OCI-LY1 (cell line): ENCODE measurements around the gene GMPPA.

Experiments used
- H2AFZ ChIP-seq: fragments of 200-600 bp; sonication (generic), shearing (Covaris generic); 2 replicates; pipeline ENCODE4 v1.6.0; 2014; ENCODE audit warnings: antibody characterized with exemption, mild to moderate bottlenecking, low read length
- H3F3A ChIP-seq: fragments of 200-600 bp; sonication (generic), shearing (Covaris generic); 2 replicates; pipeline ENCODE4 v1.6.0; 2014; ENCODE audit warnings: mild to moderate bottlenecking, antibody characterized with exemption, low read length, moderate library complexity; ENCODE audit not compliant: insufficient read depth
- H3K27ac ChIP-seq: fragments of 200-600 bp; sonication (generic); 2 replicates; pipeline ENCODE4 v1.5.1; 2014; ENCODE audit warnings: low read length, mixed run types, mild to moderate bottlenecking, low read depth; ENCODE audit not compliant: poor library complexity, severe bottlenecking
- H3K27me3 ChIP-seq: fragments of 200-600 bp; sonication (generic); 2 replicates; pipeline ENCODE4 v1.6.0; 2014; ENCODE audit warnings: antibody characterized with exemption, mild to moderate bottlenecking, low read length, moderate library complexity; ENCODE audit not compliant: insufficient read depth
- H3K36me3 ChIP-seq: fragments of 200-600 bp; sonication (generic); 2 replicates; pipeline ENCODE4 v1.6.1; 2014; ENCODE audit warnings: mild to moderate bottlenecking, antibody characterized with exemption, low read length, moderate library complexity, mixed read lengths; ENCODE audit not compliant: insufficient read depth
- H3K4me1 ChIP-seq: fragments of 200-600 bp; sonication (generic); 2 replicates; pipeline ENCODE4 v1.5.1; 2014; ENCODE audit warnings: mild to moderate bottlenecking, low read length, moderate library complexity; ENCODE audit not compliant: insufficient read depth, severe bottlenecking
- H3K4me2 ChIP-seq: fragments of 200-600 bp; sonication (generic), shearing (Covaris generic); 2 replicates; pipeline ENCODE4 v1.6.1; 2014; ENCODE audit warnings: low read length
- H3K4me3 ChIP-seq: fragments of 200-600 bp; sonication (generic); 2 replicates; pipeline ENCODE4 v1.5.1; 2014; ENCODE audit warnings: low read length, low read depth, mild to moderate bottlenecking, mixed read lengths; ENCODE audit not compliant: poor library complexity, severe bottlenecking
- H3K79me2 ChIP-seq: fragments of 200-600 bp; shearing (Covaris generic); 2 replicates; pipeline ENCODE4 v1.6.1; 2016; ENCODE audit warnings: mixed run types, low read length, mixed read lengths; ENCODE audit not compliant: insufficient read depth
- H3K9ac ChIP-seq: fragments of 200-600 bp; sonication (generic), shearing (Covaris generic); 2 replicates; pipeline ENCODE4 v1.6.1; 2014; ENCODE audit warnings: mild to moderate bottlenecking, low read length, mixed read lengths
- H3K9me2 ChIP-seq: fragments of 200-600 bp; sonication (generic), shearing (Covaris generic); 2 replicates; pipeline ENCODE4 v1.6.1; 2014; ENCODE audit warnings: low read depth, mild to moderate bottlenecking, low read length, mixed read lengths
- H3K9me3 ChIP-seq: fragments of 200-600 bp; shearing (Covaris generic); 2 replicates; pipeline ENCODE4 v1.6.1; 2014; ENCODE audit warnings: low read length, mixed read lengths
- H4K20me1 ChIP-seq: fragments of 200-600 bp; sonication (generic), shearing (Covaris generic); 2 replicates; pipeline ENCODE4 v1.6.0; 2016; ENCODE audit warnings: mild to moderate bottlenecking, low read length; ENCODE audit not compliant: insufficient read depth
- CTCF ChIP-seq: fragments of 200-600 bp; sonication (generic), shearing (Covaris generic); IDR thresholded peaks from 2 replicates; pipeline ENCODE4 v1.5.1; 2017; ENCODE audit warnings: mild to moderate bottlenecking, antibody characterized with exemption, low read length, moderate library complexity, mixed read lengths
- EZH2 ChIP-seq: fragments of 200-600 bp; sonication (generic), shearing (Covaris generic); IDR thresholded peaks from 2 replicates; pipeline ENCODE4 v1.8.0; 2017; ENCODE audit warnings: borderline replicate concordance, mixed run types, mild to moderate bottlenecking, antibody characterized with exemption, low read length, moderate library complexity, mixed read lengths

The GMPPA gene

GRCh38 chr2:219477179-219477578 is 21.5 kb upstream of the GMPPA start:
- Histone ChIP-seq H3K27me3 (0 out of 2 replicates have a peak, but pooled peaks cover under 1% of the 10 kb centered on the region), H3K36me3 (no peaks in the 10 kb centered on the region), H3K27ac (no peak overlapping the region), H3K9me2 (no peaks in the 10 kb centered on the region), H3K4me1 (no peaks in the 10 kb centered on the region), H3K79me2 (no peaks in the 10 kb centered on the region), H3K9me3 (no peaks in the 10 kb centered on the region), H3F3A (no peaks in the 10 kb centered on the region), H2AFZ (no peak overlapping the region), H3K4me3 (no peak overlapping the region), H4K20me1 (no peaks in the 10 kb centered on the region), H3K9ac (no peak overlapping the region), H3K4me2 (no peak overlapping the region)
- TF ChIP-seq EZH2, result no peak
- TF ChIP-seq CTCF, result no peak

DNA sequence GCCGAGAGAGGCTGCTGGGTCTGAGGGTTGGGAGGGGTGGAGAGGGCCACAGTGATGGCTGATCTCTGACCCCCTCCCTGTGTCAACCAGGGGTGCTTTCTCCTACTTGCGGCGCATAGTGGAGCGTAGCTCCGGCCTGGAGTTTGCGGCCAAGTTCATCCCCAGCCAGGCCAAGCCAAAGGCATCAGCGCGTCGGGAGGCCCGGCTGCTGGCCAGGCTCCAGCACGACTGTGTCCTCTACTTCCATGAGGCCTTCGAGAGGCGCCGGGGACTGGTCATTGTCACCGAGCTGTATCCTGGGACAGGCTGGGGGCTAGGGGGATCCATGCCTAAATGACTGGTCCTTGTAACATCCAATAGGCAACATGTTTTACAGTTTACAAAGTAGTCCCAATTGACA is 20.9 kb upstream of the GMPPA start:
- Histone ChIP-seq H2AFZ (no peak overlapping the region), H3K27me3 (0 out of 2 replicates have a peak, but pooled peaks cover 7% of the 10 kb centered on the region), H3K9ac (no peak overlapping the region), H3K4me3 (no peak overlapping the region), H3K9me2 (no peaks in the 10 kb centered on the region), H3K9me3 (no peaks in the 10 kb centered on the region), H3K27ac (no peak overlapping the region), H3K4me2 (no peak overlapping the region), H3K36me3 (no peaks in the 10 kb centered on the region), H3F3A (no peaks in the 10 kb centered on the region), H3K4me1 (no peaks in the 10 kb centered on the region), H3K79me2 (no peaks in the 10 kb centered on the region), H4K20me1 (no peaks in the 10 kb centered on the region)
- TF ChIP-seq EZH2 (no peak), CTCF (no peak)

DNA sequence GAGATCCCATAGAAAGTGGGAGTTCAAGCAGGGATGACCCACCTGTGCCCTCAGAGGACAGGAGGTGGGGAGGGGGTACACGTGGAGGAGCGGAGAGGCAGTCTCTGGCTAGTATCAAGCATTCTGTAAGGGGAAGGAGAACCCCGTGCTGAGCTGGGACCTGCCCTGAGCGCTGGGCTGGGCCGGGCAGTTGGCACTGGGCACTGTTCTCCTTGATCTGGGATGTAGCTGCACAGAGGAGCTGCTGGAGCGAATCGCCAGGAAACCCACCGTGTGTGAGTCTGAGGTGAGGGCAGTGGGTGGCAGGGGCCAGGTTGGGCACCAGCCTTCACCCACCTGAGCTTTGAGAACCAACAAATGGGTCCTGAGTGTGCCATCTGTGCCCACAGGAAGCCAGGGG is 19.8 kb upstream of the GMPPA start:
- 0 out of 2 replicates have a peak, but pooled peaks cover 7% of the 10 kb centered on the region for H3K27me3 ChIP-seq
- H3K9ac ChIP-seq, result no peak overlapping the region
- H3K4me1 ChIP-seq, result no peaks in the 10 kb centered on the region
- no peak overlapping the region for H3K4me3 ChIP-seq
- H3K4me2 ChIP-seq, result no peak overlapping the region
- H3K36me3 ChIP-seq, result no peaks in the 10 kb centered on the region
- H3K9me2 ChIP-seq, result no peaks in the 10 kb centered on the region
- H4K20me1 ChIP-seq, result no peaks in the 10 kb centered on the region
- H3F3A ChIP-seq, result no peaks in the 10 kb centered on the region
- no peak overlapping the region for H2AFZ ChIP-seq
- no peaks in the 10 kb centered on the region for H3K79me2 ChIP-seq
- H3K27ac ChIP-seq, result no peak overlapping the region
- TF ChIP-seq EZH2 (no peak), CTCF (no peak)
- H3K9me3 ChIP-seq, result no peaks in the 10 kb centered on the region
